Stimulated activated CD4-positive, alpha-beta T cell treated with anti-CD3 and anti-CD28 coated beads, Interleukin-1b, Interleukin-23, amount 100 ng/mL, for 1 hour (primary cell): ENCODE results near the gene NPRL2.
"Not testable (repeated sequence)": the region's sequence is repeated elsewhere in the genome, so short reads cannot be mapped to it uniquely, and the experiment has no call there.

Experiments used
- DNase-seq, 2 donors: peaks; one replicate each; pipeline ENCODE4 v3.0.0-alpha.2; 2020; ENCODE audit warnings: low read depth in 2 of 2

The NPRL2 gene

DNA sequence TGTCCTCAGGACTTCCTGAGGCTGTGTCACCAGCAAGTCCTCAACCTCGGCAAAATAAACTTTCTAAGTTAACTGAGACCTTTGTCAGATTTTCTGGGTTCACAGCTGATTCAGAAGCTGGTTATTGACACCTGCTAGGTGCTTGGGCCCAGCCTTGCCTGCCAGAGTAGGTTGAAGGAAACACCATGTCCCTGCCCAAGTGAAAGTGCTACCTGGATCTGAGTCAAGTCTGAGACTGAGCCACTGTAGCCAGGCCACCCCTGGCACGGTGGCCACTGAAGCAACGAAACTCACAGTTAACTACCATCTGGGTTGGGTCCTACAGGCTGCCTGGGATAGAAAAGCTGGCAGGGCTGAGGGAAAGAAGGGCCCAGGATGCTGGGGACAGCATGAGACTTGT is 36.2 kb downstream of the NPRL2 start:
- no peak for DNase-seq

DNA sequence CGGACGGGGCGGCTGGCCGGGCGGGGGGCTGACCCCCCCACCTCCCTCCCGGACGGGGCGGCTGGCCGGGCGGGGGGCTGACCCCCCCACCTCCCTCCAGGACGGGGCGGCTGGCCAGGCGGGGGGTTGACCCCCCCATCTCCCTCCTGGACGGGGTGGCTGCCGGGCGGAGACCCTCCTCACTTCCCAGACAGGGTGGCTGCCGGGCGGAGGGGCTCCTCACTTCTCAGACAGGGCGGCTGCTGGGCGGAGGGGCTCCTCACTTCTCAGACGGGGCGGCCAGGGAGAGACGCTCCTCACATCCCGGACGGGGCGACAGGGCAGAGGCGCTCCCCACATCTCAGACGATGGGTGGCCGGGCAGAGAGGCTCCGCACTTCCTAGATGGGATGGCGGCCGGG is 38.5 kb downstream of the NPRL2 start:
- not testable (repeated sequence) for DNase-seq

DNA sequence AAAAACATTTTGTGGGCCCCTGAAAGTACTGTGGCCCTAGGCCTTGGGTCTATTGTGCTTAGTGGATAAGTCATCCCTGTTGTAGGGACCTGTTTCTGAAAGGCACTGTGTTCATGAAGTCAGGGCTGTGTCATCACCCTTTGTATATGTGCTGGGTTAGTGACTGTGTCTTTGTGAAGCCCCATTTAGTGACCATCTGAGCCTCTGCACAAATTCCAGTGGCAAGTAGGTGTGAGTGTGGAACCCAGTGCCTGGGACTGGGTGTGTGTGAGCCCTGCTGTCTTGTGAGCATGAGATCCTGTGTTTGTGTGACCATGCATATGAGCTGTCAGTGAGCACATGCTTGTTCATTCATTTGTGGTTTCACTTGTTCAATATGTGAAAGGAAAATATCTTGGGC is 46.0 kb downstream of the NPRL2 start:
- DNase-seq: no peak

DNA sequence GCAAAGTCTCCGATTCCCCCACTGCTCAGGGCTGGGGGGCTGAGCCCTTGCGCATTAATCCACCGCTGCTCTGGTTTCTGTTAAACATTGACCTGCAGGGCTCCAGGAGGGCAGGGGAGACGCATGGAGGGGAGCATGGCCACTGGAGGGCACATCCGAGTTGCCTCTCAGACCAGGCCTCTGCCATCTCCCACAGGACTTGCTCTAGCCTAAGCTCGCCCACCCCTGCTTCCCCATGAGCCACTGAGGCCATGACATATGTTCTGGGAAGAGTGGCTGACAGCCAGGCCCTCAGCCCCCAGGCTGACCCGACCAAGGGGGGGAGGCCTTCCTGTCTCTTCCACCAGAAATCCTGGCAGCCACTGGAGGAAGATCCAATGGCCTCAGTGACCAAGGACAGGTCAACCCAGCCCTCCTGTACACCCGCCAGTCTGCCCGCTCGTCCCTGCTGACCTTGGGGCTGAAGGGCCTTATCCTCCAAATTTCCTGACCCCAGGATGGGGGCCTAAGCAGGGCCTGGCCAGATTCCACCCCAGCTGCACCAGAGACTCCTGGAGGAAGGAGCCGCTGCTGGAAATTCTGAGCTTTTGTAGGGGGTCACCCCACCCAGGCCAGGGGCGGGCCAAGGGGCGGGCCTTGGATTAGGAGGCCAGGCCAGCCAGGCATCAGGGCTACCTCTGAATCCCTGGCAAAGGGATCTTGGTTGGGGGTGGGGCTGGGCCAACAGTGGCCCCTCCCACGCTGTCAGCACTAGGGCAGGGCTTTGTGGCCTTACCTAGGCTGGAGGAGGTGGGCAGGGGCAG is 47.4 kb downstream of the NPRL2 start, which contains the start of gene HYAL1:
HYAL1 (minus strand) TSS at position 562 of the 803 bp plus-strand sequence. CDS start 618 bp downstream, outside the sequence.
- no peak for DNase-seq

DNA sequence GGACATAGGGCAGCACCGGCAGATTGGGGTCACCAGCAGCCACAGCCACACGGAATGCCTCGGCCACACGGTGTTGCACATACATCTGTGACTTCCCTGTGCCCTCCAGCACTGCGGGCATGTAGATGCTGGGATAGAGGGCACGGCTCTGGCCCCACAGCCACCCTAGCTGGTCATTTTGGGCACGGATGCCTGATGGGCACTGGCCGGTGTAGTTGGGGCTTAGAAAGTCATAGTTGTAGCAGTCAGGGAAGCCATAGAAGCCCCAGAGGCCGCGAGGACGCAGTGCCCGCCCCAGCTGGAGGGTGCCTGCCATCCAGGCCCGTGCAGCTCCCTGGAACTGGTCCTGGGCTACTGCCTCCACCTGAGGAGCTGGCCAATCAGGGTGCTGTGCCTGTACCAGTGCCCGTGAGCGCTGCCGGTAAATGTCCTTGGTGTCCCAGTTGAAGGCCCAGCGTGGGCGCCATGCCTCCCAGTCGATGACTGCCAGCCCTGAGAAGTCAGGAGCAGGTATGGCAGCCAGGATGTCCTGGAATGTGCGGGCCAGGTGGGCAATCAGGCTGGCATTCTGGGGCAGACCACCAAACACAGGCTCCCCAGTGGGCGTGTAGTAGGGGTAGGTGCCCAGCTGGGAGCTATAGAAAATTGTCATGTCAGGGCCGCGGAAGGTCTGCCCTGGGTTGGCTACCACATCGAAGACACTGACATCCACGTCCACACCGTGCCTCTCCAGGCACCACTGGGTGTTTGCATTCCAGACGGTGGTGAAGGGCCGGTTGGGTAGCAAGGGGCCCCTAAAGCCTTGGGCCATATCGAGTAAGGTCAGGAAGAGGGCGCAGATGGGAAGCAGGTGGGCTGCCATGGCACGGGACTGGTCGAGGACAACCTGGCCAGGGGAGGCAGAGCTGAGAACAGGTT is 48.2 kb downstream of the NPRL2 start:
- DNase-seq: no peak

DNA sequence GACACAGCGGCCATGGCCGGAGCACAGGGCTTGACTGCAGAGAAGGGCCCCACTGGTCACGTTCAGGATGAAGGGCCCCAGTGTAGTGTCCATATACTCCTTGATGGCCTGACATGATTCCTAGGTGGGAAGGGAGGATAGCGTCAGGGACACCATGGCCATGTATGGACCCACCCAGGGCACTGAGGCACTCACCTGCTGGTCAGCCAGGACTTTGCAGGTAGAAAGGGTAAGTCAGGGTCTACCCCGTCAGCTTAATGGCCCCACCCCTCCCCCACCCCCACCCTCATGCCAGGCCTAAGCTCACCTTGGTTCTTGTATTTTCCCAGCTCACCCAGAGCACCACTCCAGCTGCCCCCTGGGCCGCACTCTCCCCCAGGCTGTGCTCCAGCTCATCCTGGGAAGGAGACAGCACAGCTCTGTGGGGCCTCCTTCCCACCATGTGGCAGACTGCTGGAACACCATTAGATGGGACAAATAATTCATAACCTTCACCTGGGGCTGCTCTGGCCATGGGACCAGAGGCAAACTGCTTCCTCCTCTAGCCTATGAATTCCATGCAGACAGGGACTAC is 49.8 kb downstream of the NPRL2 start:
- DNase-seq: no peak

DNA sequence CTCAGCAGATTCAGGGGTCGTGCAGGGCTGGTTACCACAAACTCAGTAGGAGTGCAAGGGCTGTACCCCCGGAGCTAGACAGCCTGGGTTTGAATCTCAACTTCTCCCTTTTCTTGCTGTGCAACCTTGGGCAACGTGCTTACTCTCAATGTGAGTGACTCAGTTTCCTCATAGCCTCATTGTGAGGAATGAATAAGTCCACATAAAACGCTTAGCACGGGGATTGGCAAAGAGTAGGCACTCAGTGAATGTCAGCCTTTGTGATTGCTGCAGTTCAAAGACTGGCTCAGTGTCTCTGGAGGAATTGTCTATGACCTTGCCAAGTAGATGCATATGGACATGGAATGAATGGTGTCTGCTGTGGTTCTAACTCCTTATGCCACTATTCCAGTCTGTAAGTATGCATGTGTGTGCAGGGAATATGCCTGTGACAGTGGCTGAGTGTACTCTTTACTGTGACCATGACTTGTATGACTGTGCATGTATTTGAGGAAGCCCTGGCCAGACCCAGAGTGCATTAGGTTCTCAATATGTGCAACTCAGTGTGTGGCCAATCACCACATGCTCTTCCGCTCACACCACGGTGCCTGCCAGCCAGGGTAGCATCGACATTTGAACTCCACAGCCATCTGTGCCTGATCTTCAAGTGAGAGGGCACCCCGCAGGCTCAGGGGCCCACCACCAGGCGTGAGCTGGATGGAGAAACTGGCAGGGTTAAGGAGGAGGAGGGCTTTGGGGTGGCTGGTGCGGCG is 50.5 kb downstream of the NPRL2 start:
- no peak for DNase-seq

DNA sequence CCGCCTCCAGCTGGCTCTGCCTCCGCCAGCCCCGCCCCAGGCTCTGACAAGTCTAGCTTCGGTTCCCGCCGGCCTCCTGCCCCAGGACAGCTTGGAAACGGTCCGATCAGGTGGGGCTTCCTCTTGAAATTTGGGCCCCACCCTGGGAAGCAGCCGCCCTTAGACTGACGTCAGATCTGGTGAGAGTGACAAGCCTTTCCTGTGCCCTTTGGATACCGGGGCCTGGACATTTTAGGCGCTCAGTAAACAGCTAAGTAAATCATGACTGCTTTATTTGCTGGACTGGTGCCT is 51.0 kb downstream of the NPRL2 start:
- no peak for DNase-seq

DNA sequence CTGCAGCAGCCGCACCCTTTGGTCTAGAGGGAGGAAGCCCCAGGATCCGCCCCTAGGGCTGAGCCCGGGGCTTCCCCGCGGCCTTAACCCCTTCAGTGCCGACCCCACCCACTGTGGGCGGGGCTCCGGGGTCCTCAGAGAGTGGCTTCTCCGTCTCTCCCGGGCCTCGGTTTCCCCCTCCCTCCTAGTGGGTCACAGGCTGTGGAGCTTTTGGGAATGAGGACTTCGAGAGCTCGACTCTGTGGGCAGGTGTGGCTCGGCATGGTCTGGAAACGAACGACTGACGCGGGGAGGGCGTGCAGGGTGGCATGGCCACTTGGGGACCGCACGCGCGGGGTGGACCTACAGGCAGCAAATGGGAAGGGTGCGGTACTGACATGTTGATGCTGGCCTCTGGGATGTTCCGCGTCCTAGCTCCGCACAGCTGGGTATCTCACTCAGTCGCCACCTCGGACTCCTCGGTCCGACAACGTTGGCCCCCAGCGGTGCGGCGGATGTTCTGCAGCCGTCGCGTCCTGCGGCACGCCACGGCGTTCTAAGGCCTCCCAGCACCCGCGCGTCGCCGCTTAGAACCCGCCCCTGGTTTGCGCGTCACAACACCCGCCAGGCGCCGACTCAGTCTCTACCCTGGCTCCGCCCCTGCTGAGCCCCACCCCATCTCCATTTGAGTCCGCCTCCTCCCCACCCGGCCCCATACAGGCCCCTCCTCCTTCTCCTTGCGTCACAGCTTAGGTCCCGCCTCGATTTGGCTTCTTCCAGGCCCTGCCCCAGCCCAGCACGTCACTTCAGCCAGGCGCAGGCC is 51.5 kb downstream of the NPRL2 start, which contains the start of the genes HYAL3 and NAA80:
HYAL3 (minus strand) TSS at position 570 of the 802 bp plus-strand sequence. CDS start 3,803 bp downstream, outside the sequence.
NAA80 (minus strand) TSS at position 570 of the 802 bp plus-strand sequence. CDS start 1,942 bp downstream, outside the sequence.
- DNase-seq: peak; percentile 98

DNA sequence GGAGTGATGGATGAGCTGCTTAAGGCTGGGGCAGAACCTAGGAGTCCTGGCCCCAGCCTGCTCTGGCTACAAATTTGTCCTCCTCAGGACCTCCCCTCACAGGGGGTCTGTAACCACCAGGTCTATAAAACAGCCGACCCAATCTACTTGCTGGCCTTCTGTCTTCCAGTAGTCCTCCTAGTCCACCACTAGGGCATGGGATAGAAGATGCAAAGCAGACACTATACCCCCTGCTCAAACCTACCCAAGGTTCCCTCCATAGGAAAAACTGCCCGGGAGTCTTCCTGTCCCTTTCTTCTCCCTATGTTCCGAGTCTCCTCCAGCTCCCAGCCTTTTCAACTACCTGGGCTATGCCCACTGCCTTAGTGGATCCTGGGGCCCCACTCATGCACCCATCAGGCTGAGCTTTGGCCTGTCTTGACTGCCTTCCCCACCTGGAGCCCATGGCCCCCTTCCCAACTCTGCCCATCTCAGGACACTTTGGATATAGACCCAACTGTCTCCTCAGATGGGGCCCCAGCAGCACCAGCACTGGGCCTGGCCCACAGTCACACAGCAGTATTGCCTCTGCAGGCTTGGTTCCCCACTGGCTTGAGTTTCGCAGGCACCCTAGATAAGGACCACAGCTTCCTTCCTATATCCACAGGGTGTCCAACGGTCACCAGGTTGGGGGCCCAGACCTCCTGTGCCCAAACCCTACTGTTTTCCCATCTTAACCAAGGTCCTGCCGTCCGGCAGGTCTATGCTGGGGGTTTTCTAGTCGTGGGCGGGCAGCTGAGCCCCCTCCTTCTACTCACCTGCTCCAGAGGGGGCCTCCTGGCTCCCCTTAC is 52.5 kb downstream of the NPRL2 start:
- DNase-seq: no peak

DNA sequence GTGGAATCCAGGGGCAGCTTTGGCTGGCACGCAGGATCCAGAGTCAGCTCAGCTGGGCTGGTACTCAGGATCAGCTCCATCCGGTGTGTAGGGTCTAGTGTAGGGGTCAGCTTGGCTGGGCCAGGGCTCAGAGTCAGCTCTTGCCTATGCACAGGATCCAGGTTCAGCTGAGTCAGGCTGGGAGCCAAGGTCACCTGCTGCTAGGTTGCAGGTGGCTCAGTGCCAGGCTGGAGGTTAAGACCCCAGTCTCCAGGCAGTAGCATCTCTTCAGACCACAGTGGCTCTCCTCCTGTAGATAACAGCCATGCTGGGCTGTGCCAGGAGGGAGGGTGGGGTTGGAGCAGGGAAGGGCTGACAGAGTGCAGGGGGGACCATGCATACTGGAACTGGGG is 53.2 kb downstream of the NPRL2 start:
- no peak for DNase-seq
